Smooth muscle cell (in vitro differentiated cells): ENCODE data around the gene TIMM22. TPM values are rescaled to one million over a fixed set of nuclear protein-coding genes. Genes with fewer than 3 reads are reported as not detected.

ENCODE experiments used
- DNase-seq: peaks from one replicate; lab custom pipeline; 2025; ENCODE audit not compliant: unreplicated experiment; lab: John Stamatoyannopoulos, UW
- H2AFZ ChIP-seq: fragments of 200-600 bp; sonication (generic); 2 replicates; pipeline ENCODE4 v1.6.0; 2016; ENCODE audit warnings: antibody characterized with exemption, low read depth, mild to moderate bottlenecking
- H3F3A ChIP-seq: fragments of 200-600 bp; sonication (generic); 2 replicates; pipeline ENCODE4 v1.6.0; 2017; ENCODE audit warnings: antibody characterized with exemption, low read depth
- H3K27ac ChIP-seq: fragments of 200-600 bp; sonication (generic); 2 replicates; pipeline ENCODE4 v1.5.1; 2016; ENCODE audit warnings: low read depth, mild to moderate bottlenecking
- H3K27me3 ChIP-seq: fragments of 200-600 bp; sonication (generic); 2 replicates; pipeline ENCODE4 v1.6.1; 2016; ENCODE audit warnings: low read depth, mild to moderate bottlenecking
- H3K36me3 ChIP-seq: fragments of 200-600 bp; sonication (generic); 2 replicates; pipeline ENCODE4 v1.5.1; 2016; ENCODE audit warnings: low read depth
- H3K4me1 ChIP-seq: fragments of 200-600 bp; sonication (generic); 2 replicates; pipeline ENCODE4 v1.5.1; 2016; ENCODE audit warnings: low read depth
- H3K4me2 ChIP-seq: fragments of 200-600 bp; sonication (generic); 2 replicates; pipeline ENCODE4 v1.6.0; 2016; ENCODE audit warnings: mild to moderate bottlenecking
- H3K4me3 ChIP-seq: fragments of 200-600 bp; sonication (generic); 2 replicates; pipeline ENCODE4 v1.5.1; 2016; ENCODE audit warnings: mild to moderate bottlenecking
- H3K79me2 ChIP-seq: fragments of 200-600 bp; sonication (generic); 2 replicates; pipeline ENCODE4 v1.6.0; 2016; ENCODE audit warnings: low read depth, mild to moderate bottlenecking
- H3K9ac ChIP-seq: fragments of 200-600 bp; sonication (generic); 2 replicates; pipeline ENCODE4 v1.6.0; 2016; ENCODE audit warnings: low read depth
- H3K9me3 ChIP-seq: fragments of 200-600 bp; sonication (generic); replicated peaks from 2 replicates; pipeline ENCODE4 v1.5.1; 2016; ENCODE audit warnings: low read depth
- H4K20me1 ChIP-seq: fragments of 200-600 bp; sonication (generic); 2 replicates; pipeline ENCODE4 v1.6.0; 2016; ENCODE audit warnings: low read depth
- CTCF ChIP-seq: fragments of 200-600 bp; sonication (generic); IDR thresholded peaks from 2 replicates; pipeline ENCODE4 v1.5.1; 2017; ENCODE audit warnings: borderline replicate concordance, mild to moderate bottlenecking, antibody characterized with exemption; ENCODE audit not compliant: insufficient read depth, poor library complexity, severe bottlenecking
- whole genome bisulfite sequencing: methylation state at CpG from one replicate; pipeline ENCODE4 v1.1.7; 2016; ENCODE audit warnings: low lambda C conversion rate; 5-methylcytosine and 5-hydroxymethylcytosine counted together
- polyA plus RNA-seq: library from polyadenylated mRNA; unstranded; fragments of >200 nt; fragmentation: Nextera tagmentation; extraction: Ambion mirVana; gene quantifications from 2 replicates; pipeline ENCODE4 v1.2.1, GENCODE V29; 2016
- total RNA-seq: library from RNA; depleted of rRNA; stranded (reverse); fragments of >200 nt; gene quantifications from 2 replicates; pipeline ENCODE4 v1.2.3, GENCODE V29; 2014

Gene TIMM22
- total and polyA plus RNA-seq, 2 experiments from 2014 or later = 13.7 to 24.0 TPM

- H3K27ac ChIP-seq = no peak overlapping the region
- 89% methylated on average over 25 of the region's 30 CpGs for WGBS
- no peak overlapping the region for H3K9ac ChIP-seq
Measured at GRCh38 chr17:1039511-1040215, 42.7 kb downstream of the TIMM22 start.

GRCh38 chr17:1040216-1040600 lies 43.3 kb downstream of the TIMM22 start:
- no peak for TF ChIP-seq CTCF
- Histone ChIP-seq H3K27me3 (no peaks in the 10 kb centered on the region), H3K9me3 (no peaks in the 10 kb centered on the region), H3K79me2 (no peaks in the 10 kb centered on the region), H3K36me3 (no peaks in the 10 kb centered on the region), H3K4me2 (no peak overlapping the region), H3K4me3 (no peak overlapping the region), H3K27ac (no peak overlapping the region), H3F3A (no peaks in the 10 kb centered on the region), H3K9ac (no peak overlapping the region), H3K4me1 (peaks cover 4% of the 10 kb centered on the region), H4K20me1 (peaks cover 87% of the 10 kb centered on the region), H2AFZ (no peak overlapping the region)
- 69% methylated on average over 13 of the region's 13 CpGs for WGBS
- no peak for DNase-seq

More at GRCh38 chr17:1039511-1040215, 42.7 kb downstream of the TIMM22 start:
- H3F3A ChIP-seq = no peaks in the 10 kb centered on the region
- no peaks in the 10 kb centered on the region for H3K79me2 ChIP-seq
- H3K4me3 ChIP-seq = no peak overlapping the region
- H3K4me1 ChIP-seq = peaks cover 4% of the 10 kb centered on the region
- H3K27me3 ChIP-seq = no peaks in the 10 kb centered on the region
- no peak overlapping the region for H2AFZ ChIP-seq
- no peak overlapping the region for H3K4me2 ChIP-seq
- TF ChIP-seq CTCF = no peak
- no peak for DNase-seq
- no peaks in the 10 kb centered on the region for H3K36me3 ChIP-seq
- no peaks in the 10 kb centered on the region for H3K9me3 ChIP-seq
- peaks cover 88% of the 10 kb centered on the region for H4K20me1 ChIP-seq

- Histone ChIP-seq H3F3A (no peaks in the 10 kb centered on the region), H3K9me3 (no peaks in the 10 kb centered on the region), H3K4me2 (no peak overlapping the region), H2AFZ (no peak overlapping the region), H3K27me3 (no peaks in the 10 kb centered on the region), H3K36me3 (no peaks in the 10 kb centered on the region), H3K4me1 (peaks cover 4% of the 10 kb centered on the region), H3K79me2 (no peaks in the 10 kb centered on the region), H4K20me1 (peaks cover 74% of the 10 kb centered on the region), H3K9ac (no peak overlapping the region), H3K27ac (no peak overlapping the region), H3K4me3 (no peak overlapping the region)
- 96% methylated on average over 9 of the region's 9 CpGs for WGBS
- TF ChIP-seq CTCF = no peak
- no peak for DNase-seq
Measured at GRCh38 chr17:1041746-1042145, 44.8 kb downstream of the TIMM22 start.

GRCh38 chr17:1042486-1042885 lies 45.6 kb downstream of the TIMM22 start:
- DNase-seq = no peak
- no peak for TF ChIP-seq CTCF
- H3K27ac ChIP-seq = no peak overlapping the region
- no peaks in the 10 kb centered on the region for H3K9me3 ChIP-seq
- H3K4me1 ChIP-seq = peaks cover 4% of the 10 kb centered on the region
- H3K9ac ChIP-seq = no peak overlapping the region
- H3K27me3 ChIP-seq = no peaks in the 10 kb centered on the region
- no peaks in the 10 kb centered on the region for H3F3A ChIP-seq
- WGBS = 96% methylated on average over 19 of the region's 19 CpGs
- H3K79me2 ChIP-seq = no peaks in the 10 kb centered on the region
- no peak overlapping the region for H3K4me3 ChIP-seq
- no peak overlapping the region for H3K4me2 ChIP-seq
- H2AFZ ChIP-seq = no peak overlapping the region
- no peaks in the 10 kb centered on the region for H3K36me3 ChIP-seq
- H4K20me1 ChIP-seq = peaks cover 66% of the 10 kb centered on the region
